ENCODE measurements around the gene SYNJ2. TPM values are rescaled to one million over a fixed set of nuclear protein-coding genes. Genes with fewer than 3 reads are reported as not detected.

Gene SYNJ2
- total RNA-seq = 9.2 and 12.3 TPM in 2 replicates

GRCh38 chr6:157981395-157982101 is at the start of gene SYNJ2:
SYNJ2 (plus strand) TSS chr6:157981863; CDS start chr6:157981962, 99 bp downstream.

Other genes with a start within 250 kb of the SYNJ2 start
- gene SNX9, start 158.6 kb upstream of the SYNJ2 start, total RNA-seq = 24.9 and 34.8 TPM in 2 replicates
- gene SERAC1, start 186.4 kb downstream of the SYNJ2 start, total RNA-seq = 12.3 and 20.2 TPM in 2 replicates
- gene GTF2H5, start 186.5 kb downstream of the SYNJ2 start, total RNA-seq = 4.5 and 4.8 TPM in 2 replicates